Nucleus accumbens (tissue), 56 donors: ENCODE results near the gene ASIC3.

Experiments
- DNase-seq, 56 donors: peaks; one replicate each; lab custom pipeline; 2025; lab: John Stamatoyannopoulos, UW

ASIC3 gene

DNA sequence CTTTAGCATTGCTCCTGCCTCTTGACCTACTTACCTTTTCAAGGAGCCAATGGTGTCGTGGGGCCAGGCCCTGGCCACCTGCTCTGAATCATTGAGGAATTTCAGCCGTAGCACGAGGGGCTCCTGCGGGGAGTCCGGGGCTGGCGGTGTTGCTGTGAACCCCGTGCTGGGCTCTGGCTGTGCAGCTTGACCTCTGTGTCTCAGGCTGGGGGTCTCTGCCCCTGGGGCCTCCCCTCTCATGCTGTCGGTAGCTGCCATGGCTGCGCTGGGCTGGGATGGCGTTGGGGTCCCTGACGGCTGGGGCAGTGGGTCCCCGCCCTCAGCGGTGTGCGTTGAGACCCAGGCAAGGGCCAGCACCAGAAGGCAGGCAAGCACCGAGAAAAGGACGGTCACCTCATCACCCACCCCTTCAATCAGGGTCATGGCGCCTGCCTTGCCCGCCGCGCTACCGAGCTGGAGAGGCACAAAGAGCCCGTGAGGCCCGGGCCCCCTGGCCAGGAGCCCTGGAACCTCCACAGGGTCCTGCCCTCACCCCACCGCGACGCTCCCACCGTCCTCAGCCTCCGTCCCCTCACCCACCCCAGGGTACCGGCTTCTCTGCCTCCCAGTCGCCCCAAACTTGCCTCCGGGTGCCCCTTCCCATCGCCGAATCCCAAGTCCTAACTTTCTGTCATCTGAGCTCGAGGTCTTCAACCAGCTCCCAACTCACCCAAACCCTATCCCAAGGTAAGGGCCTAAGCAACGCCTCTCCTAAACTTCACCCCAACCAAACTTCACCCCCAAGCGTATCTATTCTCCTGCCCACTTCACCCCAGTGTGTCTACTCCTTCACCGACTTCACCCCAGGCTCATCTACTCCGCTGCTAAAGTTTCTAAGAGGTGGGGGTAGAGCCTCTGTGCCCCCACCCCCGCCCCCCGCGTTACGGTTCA is 34.1 kb downstream of the ASIC3 start:
- DNase-seq = no peak

DNA sequence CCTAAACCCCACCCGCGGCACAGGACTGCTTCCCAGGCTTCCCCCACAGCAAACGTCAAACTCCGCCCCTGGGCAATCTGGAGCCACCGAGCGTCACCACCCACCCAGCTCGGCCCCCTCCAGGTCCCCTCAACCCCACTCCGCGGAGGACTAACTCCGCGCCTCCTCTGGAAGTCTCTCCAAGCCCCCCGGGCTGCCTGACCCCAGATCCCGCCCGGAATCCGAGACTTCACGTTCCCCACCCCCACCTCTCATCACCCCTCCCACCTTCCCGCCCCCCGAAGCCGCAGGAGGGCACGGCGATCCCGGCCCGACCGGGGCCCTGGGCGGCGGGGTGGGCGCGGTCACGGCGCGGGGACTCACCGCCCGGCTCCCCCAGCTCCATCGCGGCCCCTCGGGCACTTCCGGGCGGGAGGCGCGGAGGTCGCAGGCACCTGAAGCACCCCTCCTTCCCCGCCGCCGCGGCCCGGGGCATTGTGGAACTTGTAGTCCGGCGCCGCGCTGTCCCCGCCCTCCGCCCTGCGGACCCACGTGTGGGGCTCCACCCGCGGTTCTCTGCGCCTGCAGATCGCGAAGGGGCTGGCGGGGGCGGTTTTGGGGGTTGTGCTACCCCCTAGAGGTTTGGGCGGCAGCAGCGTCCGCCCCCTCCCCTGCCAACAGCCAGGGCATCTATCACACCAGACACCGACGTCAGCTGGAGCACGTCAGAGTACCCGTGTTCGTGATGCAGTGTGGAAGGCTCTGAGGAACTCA is 34.9 kb downstream of the ASIC3 start, which contains the start of gene TMUB1:
Gene TMUB1, minus strand, starts transcription at position 423 of the 753 bp plus-strand sequence. CDS start 930 bp downstream, outside the sequence.
- DNase-seq = peak in 53 of 56 donors; percentile 25 to 86 (median 68)

DNA sequence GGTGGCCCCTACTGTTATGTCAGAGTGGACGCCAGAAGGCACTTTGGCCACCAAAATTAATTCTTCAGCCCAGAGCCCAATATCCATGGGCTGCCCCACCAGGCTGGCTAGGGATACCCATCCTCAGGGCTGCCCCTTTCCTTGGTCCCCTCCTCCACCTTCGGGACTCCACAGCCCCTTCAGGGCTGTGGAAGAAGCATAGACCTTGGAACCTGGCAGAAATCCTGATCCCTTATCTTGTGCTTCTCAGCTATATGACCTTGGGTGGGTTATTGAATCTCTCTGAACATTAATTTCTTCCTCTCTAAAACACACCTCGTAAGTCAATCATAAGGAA is 35.5 kb downstream of the ASIC3 start:
- no peak for DNase-seq

DNA sequence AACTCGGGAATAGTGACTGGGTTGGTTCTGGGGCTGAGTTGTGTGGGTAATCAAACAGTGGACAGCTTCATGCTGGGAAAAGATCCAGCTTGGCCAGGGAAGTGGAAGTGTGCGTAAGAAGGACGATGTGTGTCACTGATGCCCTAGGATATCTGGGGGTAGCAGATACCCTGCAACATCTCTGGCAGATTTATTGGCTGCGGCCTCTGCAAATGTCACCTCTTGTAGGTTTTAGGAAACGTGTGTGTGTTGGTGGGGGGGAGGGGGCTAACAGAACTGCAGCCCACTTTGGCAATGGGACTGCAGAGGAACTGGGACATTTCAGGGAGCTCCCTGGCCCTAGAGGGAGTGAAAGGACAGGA is 37.0 kb downstream of the ASIC3 start:
- DNase-seq = peak in 1 of 56 donors; percentile 14

DNA sequence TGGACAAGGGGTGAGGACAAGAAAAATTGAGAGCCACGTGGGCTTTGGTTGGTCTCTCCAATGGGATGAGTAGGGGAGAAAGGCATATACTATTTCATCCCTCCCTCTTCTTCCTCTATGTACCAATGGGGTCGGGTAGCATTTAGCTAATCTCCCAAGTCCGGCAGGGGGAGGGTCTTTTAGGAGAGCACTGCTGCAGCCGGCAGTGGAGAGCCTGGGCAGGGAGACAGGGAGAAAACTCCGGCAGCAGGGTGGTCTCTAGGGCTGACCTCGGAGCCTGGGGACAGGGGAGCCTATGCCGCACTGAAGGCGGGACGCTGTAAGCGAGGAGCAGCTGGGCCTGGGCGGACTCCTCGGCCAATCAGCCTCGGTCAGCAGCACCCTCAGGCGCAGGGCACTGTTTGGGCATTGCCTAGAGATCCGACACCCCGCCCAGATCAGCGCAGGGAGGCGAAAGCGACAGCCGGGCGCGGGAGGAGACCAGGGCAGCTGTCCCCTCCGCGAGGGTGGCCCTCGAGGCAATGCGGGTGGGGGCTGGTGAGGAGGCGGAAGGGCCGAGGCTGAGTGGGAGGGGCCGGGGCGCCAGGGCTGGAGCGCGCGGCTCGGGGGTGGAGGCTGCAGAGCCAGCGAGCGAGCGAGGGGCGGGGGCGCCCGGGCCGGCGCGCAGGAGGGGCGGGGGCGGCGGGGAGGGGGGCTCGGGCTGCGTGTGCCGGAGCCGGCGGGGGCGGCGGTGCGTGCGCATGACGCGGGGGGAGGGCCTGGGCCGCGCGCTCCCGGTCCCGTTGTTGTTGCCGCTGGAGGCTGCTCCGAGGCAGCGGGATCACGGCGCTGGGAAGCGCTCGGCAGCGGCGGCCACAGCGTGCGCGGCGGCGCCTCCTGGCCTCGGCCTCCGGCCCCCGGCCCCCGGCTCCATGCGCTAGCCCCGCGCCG is 37.6 kb downstream of the ASIC3 start, which contains the start of gene AGAP3:
Gene AGAP3, plus strand, starts transcription at position 785 of the 930 bp plus-strand sequence. CDS start 267 bp downstream, outside the sequence.
- DNase-seq = peak in 55 of 56 donors; percentile 29 to 92 (median 84)

DNA sequence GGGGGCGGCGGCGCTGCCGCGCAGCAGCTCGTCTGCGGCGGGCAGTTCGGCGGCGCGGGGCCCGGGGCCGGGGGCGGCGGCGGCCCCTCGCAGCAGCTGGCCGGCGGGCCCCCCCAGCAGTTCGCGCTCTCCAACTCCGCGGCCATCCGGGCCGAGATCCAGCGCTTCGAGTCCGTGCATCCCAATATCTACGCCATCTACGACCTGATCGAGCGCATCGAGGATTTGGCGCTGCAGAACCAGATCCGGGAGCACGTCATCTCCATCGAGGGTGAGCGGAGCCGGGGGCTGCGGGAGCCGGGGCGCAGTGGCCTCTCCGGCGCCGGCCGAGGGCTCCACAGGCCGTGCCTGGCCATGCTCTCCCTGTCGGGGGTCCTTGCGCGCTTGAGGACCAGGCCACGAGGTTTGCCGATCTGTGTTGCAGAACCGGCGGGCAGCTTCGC is 38.5 kb downstream of the ASIC3 start:
- DNase-seq = peak in 14 of 56 donors; percentile 24 to 74 (median 48)

DNA sequence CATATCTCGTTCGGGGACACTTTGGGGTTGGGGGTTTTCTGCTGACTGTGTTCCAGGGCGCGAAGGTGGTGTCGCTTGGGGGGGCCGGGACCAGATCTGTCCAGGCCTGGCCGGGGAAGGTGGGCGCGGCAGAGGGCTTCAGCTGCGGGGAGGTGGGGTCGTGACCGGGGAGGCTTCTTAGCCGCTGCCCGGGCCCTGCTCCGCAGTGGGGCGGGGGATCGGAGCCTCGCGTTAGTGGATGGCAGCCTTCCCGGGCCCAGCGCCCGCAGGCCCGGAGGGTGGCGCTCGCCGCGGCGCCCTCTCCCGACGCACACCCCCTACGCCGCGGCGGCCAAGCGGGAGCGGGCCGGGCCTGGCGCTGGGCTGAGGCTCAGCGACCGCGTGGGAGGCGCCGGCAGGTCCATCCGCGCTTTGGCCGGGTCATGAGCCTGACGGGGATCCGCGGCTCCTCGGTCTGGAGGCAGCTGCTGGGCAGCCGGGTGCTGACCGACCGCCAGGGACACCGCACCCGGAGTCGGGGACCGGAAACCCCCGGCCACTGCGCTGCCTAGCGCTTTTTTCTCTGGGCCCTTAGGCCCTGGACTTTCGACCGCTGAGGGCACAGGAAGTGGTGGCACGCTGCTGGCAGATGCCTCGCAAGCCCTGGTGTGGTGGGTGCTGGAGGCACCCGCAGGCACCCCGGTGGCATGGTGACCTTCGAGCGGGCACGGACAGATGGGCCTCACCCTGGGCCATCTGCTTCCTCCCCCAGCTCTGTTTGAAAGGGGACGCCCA is 39.1 kb downstream of the ASIC3 start:
- peak in 46 of 56 donors; percentile 8 to 80 (median 46) for DNase-seq

DNA sequence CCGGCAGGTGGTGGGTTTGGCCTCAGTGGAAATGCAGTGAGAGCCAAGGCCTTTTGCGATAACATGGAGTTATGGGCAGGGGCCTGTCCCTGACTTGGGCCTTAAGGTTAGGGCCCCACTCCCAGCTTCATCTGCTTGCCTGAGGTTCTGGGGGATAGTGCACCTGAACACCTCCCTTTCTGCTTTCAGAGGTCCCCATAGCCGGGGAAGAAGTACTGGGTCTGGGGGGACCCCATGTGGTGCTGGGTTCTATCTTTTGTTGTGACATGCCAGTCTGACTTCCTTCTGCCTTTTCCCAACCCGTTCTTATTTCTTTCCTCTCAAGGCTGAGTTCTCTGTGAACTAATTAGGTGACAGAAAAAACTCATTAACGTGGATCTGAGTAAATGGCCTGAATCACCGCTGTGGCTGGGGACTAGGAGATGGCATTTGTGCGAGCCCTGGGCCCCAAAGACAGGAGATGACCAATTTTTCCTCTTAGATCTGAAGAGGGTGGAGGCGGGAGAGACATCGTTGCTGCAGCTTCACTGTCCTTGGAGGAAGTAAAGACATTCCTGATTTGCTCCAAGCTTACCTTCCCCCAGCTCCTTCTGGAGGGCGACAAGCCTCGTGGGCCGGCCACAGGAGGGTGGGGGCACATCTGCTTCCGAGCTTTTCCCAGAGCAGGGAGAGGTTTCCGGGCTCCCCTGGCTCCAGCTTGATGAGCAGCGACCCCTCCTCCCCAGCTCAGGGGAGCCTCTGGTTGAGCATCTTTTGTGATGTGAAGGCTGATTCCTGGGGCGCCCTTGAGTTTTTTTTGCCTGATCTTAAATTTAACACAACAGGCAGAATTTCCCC is 39.9 kb downstream of the ASIC3 start:
- peak in 1 of 56 donors; percentile 9 for DNase-seq

DNA sequence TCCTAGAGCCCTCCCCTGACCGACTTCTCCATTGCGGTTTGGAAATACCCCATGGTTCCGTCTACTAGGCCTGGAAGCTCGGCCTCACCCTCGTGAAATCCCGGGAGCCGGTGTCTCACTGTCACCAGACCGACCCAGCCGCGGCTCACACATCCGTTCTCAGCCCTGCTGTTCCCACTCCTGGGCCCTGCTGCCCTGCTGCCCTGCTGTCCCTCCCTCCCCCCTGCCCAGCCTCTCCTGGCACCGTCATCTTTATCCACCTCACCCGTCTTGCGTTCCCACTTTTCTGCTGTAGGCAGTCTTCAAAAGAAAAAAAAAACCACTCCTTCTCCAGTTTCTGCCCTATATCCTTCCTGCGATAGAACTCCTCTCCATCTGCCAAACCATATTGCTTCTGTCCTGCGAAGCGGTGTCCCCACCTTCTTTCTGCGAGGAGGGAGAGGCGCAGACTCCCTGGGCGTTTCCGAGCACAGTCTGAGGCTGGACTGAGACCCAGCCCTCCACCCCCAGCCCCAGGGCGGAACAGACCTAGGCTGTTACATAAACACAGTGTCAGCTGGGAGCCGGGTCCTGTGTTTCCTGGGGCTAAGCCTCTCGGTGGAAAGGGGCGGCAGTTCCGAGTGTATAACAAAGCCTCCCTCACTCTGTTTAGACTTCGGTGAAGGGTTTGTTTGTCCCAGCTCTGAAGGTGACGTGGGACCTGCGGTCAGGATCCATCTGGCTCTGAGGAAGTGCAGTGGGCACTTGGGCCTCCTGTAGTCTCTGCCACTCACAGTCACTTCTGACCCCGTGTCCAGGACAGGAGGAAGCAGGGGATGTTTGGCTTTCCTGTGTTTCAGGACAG is 40.7 kb downstream of the ASIC3 start:
- peak in 25 of 56 donors; percentile 8 to 48 (median 20) for DNase-seq

DNA sequence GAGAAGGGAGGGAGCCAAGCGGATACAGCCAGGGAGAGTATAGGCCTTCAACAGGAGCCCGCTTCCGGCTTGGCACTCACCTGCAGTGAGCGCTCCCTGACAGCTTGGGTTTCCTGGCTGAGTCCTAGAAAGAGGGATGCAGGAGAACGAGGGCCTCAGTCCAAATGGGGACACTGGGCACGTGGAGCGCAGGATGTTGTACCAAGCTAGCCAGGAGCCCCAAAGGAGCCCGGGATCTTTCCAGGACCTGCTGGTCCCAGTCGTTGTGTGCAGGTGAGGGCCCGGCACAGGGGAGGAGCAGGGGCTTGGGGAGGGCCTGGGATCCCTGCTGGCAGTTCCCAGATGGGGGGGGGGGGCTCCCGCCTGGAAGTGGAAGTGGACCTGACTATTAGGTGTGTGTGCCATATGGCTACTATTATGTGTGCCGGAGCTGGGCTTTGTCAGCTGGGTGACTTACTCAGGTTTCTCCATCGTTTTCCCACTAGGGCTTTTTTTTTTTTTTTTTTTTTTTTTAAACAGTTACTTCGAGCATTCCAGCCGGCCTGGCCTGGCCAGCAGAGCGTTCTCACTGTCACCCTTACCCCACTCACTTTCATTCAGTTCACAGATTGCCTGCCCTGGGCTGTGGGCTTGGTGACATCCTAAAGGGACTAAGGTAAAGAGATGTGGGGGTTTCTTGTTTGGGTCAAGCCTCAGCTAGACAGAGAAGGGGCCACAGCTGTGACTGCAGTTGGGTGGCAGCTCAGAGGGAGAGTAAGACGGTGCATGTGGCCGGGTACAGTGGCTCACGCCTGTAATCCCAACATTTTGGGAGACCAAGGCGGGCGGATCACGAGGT is 41.8 kb downstream of the ASIC3 start:
- no peak for DNase-seq

DNA sequence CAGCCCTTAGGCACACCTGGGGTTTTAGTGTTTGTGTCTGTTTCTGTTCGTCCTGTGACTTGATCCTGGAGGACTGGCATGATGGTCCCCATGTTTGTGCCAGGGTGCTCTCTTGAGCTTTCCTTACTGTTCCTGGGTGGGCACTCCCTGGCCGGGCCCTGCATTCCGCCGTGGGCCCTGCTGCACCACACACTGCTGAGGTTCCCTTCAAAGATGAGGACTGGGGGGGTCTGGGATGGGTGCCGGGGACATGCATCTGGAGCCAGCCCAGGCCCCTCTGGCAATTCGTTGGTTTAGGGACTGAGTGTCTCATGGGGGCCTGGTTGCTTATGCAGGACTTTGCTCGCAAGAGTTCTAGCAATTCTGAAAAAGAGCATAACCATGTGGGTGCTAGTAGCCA is 42.7 kb downstream of the ASIC3 start:
- DNase-seq = no peak

DNA sequence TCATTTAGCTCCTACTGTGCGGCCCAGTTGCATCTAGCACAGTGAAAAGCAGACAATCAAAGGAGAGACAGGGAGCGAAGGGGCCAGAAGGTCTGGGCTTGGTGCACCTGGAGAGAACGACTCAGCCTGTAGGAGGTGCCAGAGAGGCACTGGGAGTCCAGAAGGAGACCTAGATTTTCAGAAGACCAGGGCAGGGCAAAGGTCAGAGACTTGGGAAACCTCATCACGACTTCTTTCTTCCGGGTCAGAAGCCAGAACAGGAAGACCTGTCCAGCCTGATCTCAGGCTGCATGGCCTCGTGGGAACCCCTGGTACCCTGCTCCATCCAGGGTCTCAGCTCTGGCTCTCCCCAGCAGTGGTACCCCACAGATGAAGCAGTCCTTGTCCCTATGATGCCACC is 43.1 kb downstream of the ASIC3 start:
- DNase-seq = no peak

DNA sequence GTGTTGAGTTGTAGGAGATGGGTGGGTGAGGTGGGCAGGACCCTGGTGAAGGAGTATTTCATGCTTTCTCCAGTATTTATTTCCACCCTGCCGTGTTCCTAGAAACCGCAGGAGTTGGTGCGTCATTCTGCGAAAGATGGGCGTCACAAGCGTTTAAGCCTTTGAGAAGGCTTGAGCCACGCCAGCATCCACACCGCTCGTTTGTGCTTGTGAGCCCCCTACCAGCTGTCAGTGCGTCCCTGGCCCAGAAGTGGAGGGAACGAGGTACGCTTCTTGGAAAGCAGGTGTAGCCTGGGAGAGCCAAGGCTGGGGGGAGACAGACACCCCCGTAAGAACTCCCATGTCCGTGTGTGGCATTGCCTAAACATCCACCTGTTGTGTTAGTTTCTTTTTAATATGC is 43.7 kb downstream of the ASIC3 start:
- no peak for DNase-seq

DNA sequence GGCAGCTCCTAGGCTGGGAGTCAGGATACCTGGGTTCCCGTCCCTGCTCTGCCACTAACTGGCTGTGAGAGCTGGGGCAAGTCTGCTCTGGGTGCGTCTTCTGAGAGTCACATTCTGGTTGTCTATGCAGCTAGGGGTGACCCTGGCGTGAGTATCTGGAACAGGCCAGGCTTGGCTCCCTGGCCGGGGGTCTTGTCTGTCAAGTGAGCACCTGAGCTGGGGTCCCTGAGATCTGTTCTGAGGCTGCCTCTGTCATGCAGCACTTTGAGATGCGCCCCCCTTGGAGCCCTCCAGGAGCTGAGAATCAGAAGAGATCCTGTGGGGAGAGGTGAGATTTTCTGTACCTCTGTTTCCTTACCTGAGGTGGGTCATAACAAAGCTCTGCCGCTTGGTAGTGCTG is 45.4 kb downstream of the ASIC3 start:
- no peak for DNase-seq

DNA sequence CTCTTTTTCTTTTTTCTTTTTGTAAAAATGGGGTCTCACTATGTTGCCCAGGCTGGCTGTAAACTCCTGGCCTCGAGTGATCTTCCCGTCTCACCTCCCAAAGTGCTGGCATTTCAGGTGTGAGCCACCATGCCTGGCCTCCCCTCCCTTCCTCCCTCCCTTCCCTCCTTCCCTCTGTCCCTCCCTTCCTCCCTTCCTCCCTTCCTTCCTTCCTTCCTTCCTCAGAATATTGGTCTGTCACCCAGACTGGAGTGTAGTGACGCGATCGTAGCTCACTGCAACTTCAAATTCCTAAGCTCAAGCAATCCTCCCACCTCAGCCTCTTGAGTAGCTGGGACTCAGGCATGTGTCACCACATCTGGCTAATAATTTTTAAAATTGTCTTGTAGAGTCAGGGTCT is 46.3 kb downstream of the ASIC3 start:
- DNase-seq = no peak

DNA sequence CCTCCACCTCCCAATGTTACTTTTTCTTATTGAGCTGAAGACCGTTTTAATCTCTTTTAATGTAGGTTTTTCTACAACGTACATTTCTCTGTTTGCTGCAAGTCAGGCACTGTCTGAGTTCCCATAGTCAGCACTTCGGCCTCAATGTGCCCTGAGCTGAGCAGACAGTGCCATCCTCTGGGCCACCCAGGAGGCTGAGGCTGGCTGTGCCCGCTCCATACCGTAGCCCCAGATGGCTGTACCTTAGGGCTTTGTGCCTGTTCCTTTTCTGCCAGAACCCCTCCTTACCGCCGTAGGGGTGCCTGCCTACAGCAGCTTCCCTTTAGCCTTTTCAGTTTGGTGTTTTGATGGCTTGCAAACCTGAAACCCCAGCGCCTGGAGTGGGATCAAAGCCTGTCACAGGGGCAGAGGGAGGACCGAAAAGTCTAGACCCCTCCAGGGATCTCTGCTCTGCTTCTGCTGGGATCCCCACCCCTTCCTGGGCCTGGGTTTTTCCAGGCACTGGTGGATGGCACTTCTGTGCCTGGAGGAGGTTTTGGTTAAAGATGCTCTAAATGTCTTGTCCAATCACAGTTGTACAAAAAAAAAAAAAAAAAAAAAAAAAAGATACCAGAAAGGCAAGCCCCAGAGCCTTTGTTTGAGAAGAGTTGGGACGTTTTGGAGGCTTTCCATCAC is 46.9 kb downstream of the ASIC3 start:
- DNase-seq = no peak
